Measurements from ENCODE around the gene SPATA32. TPM values are rescaled to one million over a fixed set of nuclear protein-coding genes. Genes with fewer than 3 reads are reported as not detected.

The SPATA32 gene
- total RNA-seq, 6 experiments from 2014 or later = not detected

- no peak for ATAC-seq
- WGBS (ENCODE audit: insufficient coverage, low coverage, low lambda C conversion rate, missing lambda C conversion rate) = 57% methylated on average over 1 of the region's 3 CpGs
- no peaks in the 10 kb centered on the region for H3K4me1 ChIP-seq
- TF ChIP-seq CTCF (IDR thresholded peaks at IDR 0.05) (no peak), POLR2A (IDR thresholded peaks at IDR 0.05) (no peak)
- H3K9me3 ChIP-seq = no peaks in the 10 kb centered on the region
- H3K27ac ChIP-seq = no peak overlapping the region
- DNase-seq = no peak
- no peaks in the 10 kb centered on the region for H3K36me3 ChIP-seq
- intact Hi-C loops (cut with DNase I) = loop anchor here (2.0 to 10.0 kb wide), 2 partner anchors 165 to 169 kb away; no protein-coding TSS in a partner anchor
- H3K27me3 ChIP-seq = no peaks in the 10 kb centered on the region
- H3K4me3 ChIP-seq = no peak overlapping the region
Observed at GRCh38 chr17:45220079-45220478, 41.8 kb downstream of the SPATA32 start.

GRCh38 chr17:45218895-45219661 is 42.8 kb downstream of the SPATA32 start:
- Histone ChIP-seq H3K4me1 (no peaks in the 10 kb centered on the region), H3K4me3 (no peak overlapping the region), H3K36me3 (no peaks in the 10 kb centered on the region), H3K27me3 (no peaks in the 10 kb centered on the region), H3K9me3 (no peaks in the 10 kb centered on the region), H3K27ac (no peak overlapping the region)
- peak; percentile 79 to 82 (median 80) for DNase-seq
- intact Hi-C loops (cut with DNase I) = no loop called here
- peak; percentile 87 to 93 (median 91) for ATAC-seq
- WGBS (ENCODE audit: insufficient coverage, low coverage, low lambda C conversion rate, missing lambda C conversion rate) = 2% methylated on average over 10 of the region's 12 CpGs
- no peak for TF ChIP-seq POLR2A (IDR thresholded peaks at IDR 0.05)
- TF ChIP-seq CTCF (IDR thresholded peaks at IDR 0.05) = peak; percentile 88 to 96 (median 92)

Other genes starting within 250 kb of the SPATA32 start
- 10 to 100 TPM; 13.2 to 20.6 (median 16.6) TPM for gene DCAKD, start 210.5 kb downstream of the SPATA32 start, total RNA-seq
- 10 to 100 TPM; 50.8 to 76.7 (median 72.0) TPM for gene NMT1, start 200.8 kb downstream of the SPATA32 start, total RNA-seq
- gene PLCD3, start 129.6 kb downstream of the SPATA32 start, total RNA-seq = 10 to 100 TPM in 1 of 6 experiments, 1 to 10 TPM in 5; 2.0 to 26.4 (median 3.0) TPM
- 10 to 100 TPM; 24.0 to 78.9 (median 56.9) TPM for gene ACBD4, start 126.4 kb downstream of the SPATA32 start, total RNA-seq
- gene HEXIM1, start 113.6 kb downstream of the SPATA32 start, total RNA-seq = 10 to 100 TPM; 14.0 to 27.1 (median 19.6) TPM
- gene HEXIM2, start 100.2 kb downstream of the SPATA32 start, total RNA-seq = 10 to 100 TPM in 1 of 6 experiments, 1 to 10 TPM in 5; 2.6 to 13.5 (median 5.4) TPM
- gene FMNL1, start 40.2 kb downstream of the SPATA32 start, total RNA-seq = 1 to 10 TPM; 3.7 to 10.0 (median 5.1) TPM
- gene MAP3K14, start 54.9 kb upstream of the SPATA32 start, total RNA-seq = 1 to 10 TPM; 4.8 to 7.8 (median 6.3) TPM
- gene ARHGAP27, start 170.8 kb upstream of the SPATA32 start, total RNA-seq = 1 to 10 TPM; 4.9 to 9.3 (median 6.8) TPM
- 10 to 100 TPM; 11.9 to 27.5 (median 23.1) TPM for gene PLEKHM1, start 228.6 kb upstream of the SPATA32 start, total RNA-seq